K562 (cell line): ENCODE measurements around the gene MYO18A. TPM values are rescaled to one million over a fixed set of nuclear protein-coding genes. Genes with fewer than 3 reads are reported as not detected.

ENCODE experiments used
- ARID1B ChIP-seq: fragments of 450-650 bp; IDR thresholded peaks from 2 replicates; pipeline ENCODE4 v1.6.1; 2016; ENCODE audit warnings: antibody characterized with exemption, mild to moderate bottlenecking, inconsistent platforms
- ATF6 ChIP-seq: sonication (generic); formaldehyde crosslinking; IDR thresholded peaks from 2 replicates; pipeline ENCODE4 v1.4.0; 2020; ENCODE audit warnings: mild to moderate bottlenecking, missing genetic modification reagents
- DMBX1 ChIP-seq: fragments of 250-450 bp; sonication (Bioruptor Pico); IDR thresholded peaks from 2 replicates; pipeline ENCODE4 v1.8.0; 2022; ENCODE audit warnings: inconsistent platforms, mild to moderate bottlenecking, moderate library complexity, borderline replicate concordance
- HMGN3 ChIP-seq: IDR thresholded peaks from 2 replicates; pipeline ENCODE4 v1.6.1; 2011; ENCODE audit warnings: borderline replicate concordance, low read depth, mild to moderate bottlenecking, mixed read lengths, low read length; ENCODE audit not compliant: insufficient read length; ENCODE audit errors: extremely low read depth
- MBD1 ChIP-seq: fragments of 250-450 bp; sonication (Bioruptor Pico); IDR thresholded peaks from 2 replicates; pipeline ENCODE4 v1.8.0; 2022; ENCODE audit warnings: inconsistent platforms
- MLX ChIP-seq, 2 experiments: fragments of 450-650 bp in 1 of 2; sonication (generic) in 1 of 2; formaldehyde crosslinking; conservative IDR thresholded peaks; 2 replicates each; pipeline versions ENCODE4 v1.4.0 to v1.8.1; 2020 to 2022; ENCODE audit warnings: mild to moderate bottlenecking in 1 of 2, missing genetic modification reagents in 1 of 2
- REST ChIP-seq, 2 experiments: fragments of 450-650 bp; formaldehyde crosslinking in 1 of 2; IDR thresholded peaks; 2 replicates each; pipeline versions ENCODE4 v1.4.0 to v1.6.1; 2014 to 2020; ENCODE audit warnings: mild to moderate bottlenecking in 2 of 2, borderline replicate concordance in 1 of 2, low read depth in 1 of 2
- TEAD4 ChIP-seq, 2 experiments: sonication (generic) in 1 of 2; formaldehyde crosslinking in 1 of 2; IDR thresholded peaks; 2 replicates each; pipeline versions ENCODE4 v1.6.1 to v1.8.0; 2012 to 2022; ENCODE audit warnings: borderline replicate concordance in 1 of 2, inconsistent platforms in 1 of 2, low read length in 1 of 2, mild to moderate bottlenecking in 1 of 2, missing genetic modification reagents in 1 of 2
- TRIM25 ChIP-seq: fragments of 450-650 bp; IDR thresholded peaks from 2 replicates; pipeline ENCODE4 v1.7.0; 2016; ENCODE audit warnings: borderline replicate concordance
- ZNF12 ChIP-seq: sonication (generic); formaldehyde crosslinking; IDR thresholded peaks from 2 replicates; pipeline ENCODE4 v1.4.0; 2020; ENCODE audit warnings: mild to moderate bottlenecking, missing genetic modification reagents
- polyA plus RNA-seq, 8 experiments: library from polyadenylated mRNA; depleted of rRNA in 4 of 8; stranded (reverse) in 5 of 8; unstranded in 3 of 8; fragments of >200 nt; fragmentation: Nextera tagmentation in 2 of 8; fragmentation: Illumina TruSeq in 1 of 8; extraction: Ambion mirVana in 2 of 8; extraction: Trizol in 1 of 8; gene quantifications; 2 replicates each; pipeline versions ENCODE4 v1.2.1 to v1.2.3, GENCODE V29; 2011 to 2014; ENCODE audit warnings: inconsistent platforms in 1 of 8, missing spikeins in 1 of 8
- total RNA-seq, 7 experiments: library from RNA; depleted of rRNA in 6 of 7; stranded (reverse); fragments of >200 nt in 6 of 7; fragmentation: Illumina TruSeq in 2 of 7; extraction: Trizol in 2 of 7; gene quantifications; 2 replicates each; pipeline versions ENCODE4 v1.2.1 to v1.2.3, GENCODE V29; 2011 to 2021; ENCODE audit warnings: low replicate concordance in 1 of 7

Gene MYO18A
- total and polyA plus RNA-seq, 9 of the 15 experiments (the other 6 are each of a cell fraction or from before 2014, with no cell fraction given), result 2.5 to 65.4 (median 17.1) TPM

GRCh38 chr17:29219378-29220047 is 39.3 kb upstream of the MYO18A start (continued):
- peak; percentile 92 for TF ChIP-seq REST (IDR thresholded peaks at IDR 0.05; ENCODE audit: borderline replicate concordance)
- no peak for TF ChIP-seq REST (CRISPR knock-in tag; IDR thresholded peaks at IDR 0.05; ENCODE audit: low read depth)
- no peak for TF ChIP-seq MBD1 (CRISPR knock-in tag)
- TF ChIP-seq ARID1B, result no peak
- no peak for TF ChIP-seq ZNF12 (CRISPR knock-in tag)
- TF ChIP-seq DMBX1, result no peak
- 0 out of 2 replicates have a peak, but pooled peaks have one; percentile 26 for TF ChIP-seq TEAD4 (IDR thresholded peaks at IDR 0.05; ENCODE audit: low read length)
- no peak for TF ChIP-seq TEAD4 (CRISPR knock-in tag; IDR thresholded peaks at IDR 0.05; ENCODE audit: borderline replicate concordance)
- no peak for TF ChIP-seq MLX (CRISPR knock-in tag; conservative IDR thresholded peaks at IDR 0.05)
- TF ChIP-seq TRIM25, result no peak
- no peak for TF ChIP-seq HMGN3
- no peak; the same call in 1 of the 2 replicates for TF ChIP-seq ATF6
